GM23248 (cell line): Measurements from ENCODE around the gene RAB27A. TPM values are rescaled to one million over a fixed set of nuclear protein-coding genes. Genes with fewer than 3 reads are reported as not detected.

ENCODE experiments used
- DNase-seq: peaks from one replicate; pipeline ENCODE4 v3.0.0-alpha.2; 2015
- H2AFZ ChIP-seq: fragments of 200-600 bp; sonication (generic); 2 replicates; pipeline ENCODE4 v1.6.1; 2016; ENCODE audit warnings: antibody characterized with exemption
- H3F3A ChIP-seq: fragments of 200-600 bp; sonication (generic); 2 replicates; pipeline ENCODE4 v1.6.1; 2016; ENCODE audit warnings: mild to moderate bottlenecking, antibody characterized with exemption, mixed run types; ENCODE audit not compliant: insufficient read depth
- H3K27ac ChIP-seq: fragments of 200-600 bp; sonication (generic); 2 replicates; pipeline ENCODE4 v1.5.1; 2016; ENCODE audit warnings: mild to moderate bottlenecking
- H3K27me3 ChIP-seq: fragments of 200-600 bp; sonication (generic); replicated peaks from 2 replicates; pipeline ENCODE4 v1.6.1; 2016; ENCODE audit warnings: mild to moderate bottlenecking; ENCODE audit not compliant: insufficient read depth
- H3K36me3 ChIP-seq: fragments of 200-600 bp; sonication (generic); 2 replicates; pipeline ENCODE4 v1.6.1; 2016; ENCODE audit warnings: low read depth, mild to moderate bottlenecking
- H3K4me1 ChIP-seq: fragments of 200-600 bp; sonication (generic); 2 replicates; pipeline ENCODE4 v1.6.1; 2016; ENCODE audit warnings: mild to moderate bottlenecking; ENCODE audit not compliant: insufficient read depth
- H3K4me2 ChIP-seq: fragments of 200-600 bp; sonication (generic); one replicate; pipeline ENCODE4 v1.6.1; 2016; ENCODE audit warnings: mild to moderate bottlenecking; ENCODE audit not compliant: unreplicated experiment
- H3K4me3 ChIP-seq: fragments of 200-600 bp; sonication (generic); 2 replicates; pipeline ENCODE4 v1.5.1; 2016; ENCODE audit warnings: mild to moderate bottlenecking
- H3K79me2 ChIP-seq: fragments of 200-600 bp; sonication (generic); 2 replicates; pipeline ENCODE4 v1.6.1; 2016; ENCODE audit warnings: mild to moderate bottlenecking; ENCODE audit not compliant: insufficient read depth
- H3K9ac ChIP-seq: fragments of 200-600 bp; sonication (generic); 2 replicates; pipeline ENCODE4 v1.6.1; 2016; ENCODE audit warnings: mild to moderate bottlenecking
- H3K9me2 ChIP-seq: fragments of 200-600 bp; sonication (generic); 2 replicates; pipeline ENCODE4 v1.6.1; 2016; ENCODE audit warnings: mixed run types, mild to moderate bottlenecking, moderate library complexity; ENCODE audit not compliant: insufficient read depth
- H3K9me3 ChIP-seq: fragments of 200-600 bp; sonication (generic); one replicate; pipeline ENCODE4 v1.6.1; 2017; ENCODE audit warnings: low read depth
- H4K20me1 ChIP-seq: fragments of 200-600 bp; sonication (generic); 2 replicates; pipeline ENCODE4 v1.6.0; 2016; ENCODE audit not compliant: insufficient read depth
- EZH2 ChIP-seq: fragments of 200-600 bp; sonication (generic); IDR thresholded peaks from 2 replicates; pipeline ENCODE4 v1.6.1; 2018; ENCODE audit warnings: antibody characterized with exemption, mild to moderate bottlenecking; ENCODE audit not compliant: insufficient read depth, poor library complexity, severe bottlenecking
- EZH2phosphoT487 ChIP-seq: fragments of 200-600 bp; sonication (generic); IDR thresholded peaks from 2 replicates; pipeline ENCODE4 v1.6.1; 2018; ENCODE audit warnings: antibody characterized with exemption, moderate library complexity, mild to moderate bottlenecking, low read depth; ENCODE audit not compliant: insufficient read depth
- WGBS, 2 experiments: methylation state at CpG; one replicate each; pipeline ENCODE4 v1.1.6; 2015 to 2017; ENCODE audit warnings: low lambda C conversion rate in 2 of 2, low coverage in 1 of 2; ENCODE audit errors: missing lambda C conversion rate in 2 of 2; 5-methylcytosine and 5-hydroxymethylcytosine counted together
- in situ Hi-C: fragments of 300-500 bp; cut with MboI; formaldehyde crosslinking; loops from 2 replicates; pipeline ENCODE4 v1.15.0; 2020
- polyA plus RNA-seq: library from polyadenylated mRNA; unstranded; fragments of >200 nt; fragmentation: Nextera tagmentation; extraction: Ambion mirVana; gene quantifications from 2 replicates; pipeline ENCODE4 v1.2.1, GENCODE V29; 2016
- total RNA-seq: library from RNA; depleted of rRNA; stranded (reverse); fragments of >200 nt; shearing (Covaris generic); gene quantifications from 2 replicates; pipeline ENCODE4 v1.2.3, GENCODE V29; 2014

Gene RAB27A
- total and polyA plus RNA-seq, 2 experiments from 2014 or later = 9.0 to 9.5 TPM

- H3K9me3 ChIP-seq = no peaks in the 10 kb centered on the region
- in situ Hi-C loops = no loop called here
- 0 out of 2 replicates have a peak, but pooled peaks cover 10% of the 10 kb centered on the region for H3F3A ChIP-seq
- no peak overlapping the region for H3K4me3 ChIP-seq
- TF ChIP-seq EZH2 (no peak), EZH2phosphoT487 (no peak)
- no peak overlapping the region for H3K27ac ChIP-seq
- peaks cover 9% of the 10 kb centered on the region for H3K4me1 ChIP-seq
- WGBS, 2 experiments = 95 to 100% methylated on average over 1 of the region's 1 CpG
- no peaks in the 10 kb centered on the region for H3K79me2 ChIP-seq
- H3K36me3 ChIP-seq = no peaks in the 10 kb centered on the region
- H3K27me3 ChIP-seq = no peaks in the 10 kb centered on the region
- no peaks in the 10 kb centered on the region for H3K9me2 ChIP-seq
- no peak overlapping the region for H3K9ac ChIP-seq
- no peak for DNase-seq
- H4K20me1 ChIP-seq = no peaks in the 10 kb centered on the region
- H3K4me2 ChIP-seq = no peak overlapping the region
- H2AFZ ChIP-seq = no peak overlapping the region
These were observed 58.2 kb downstream of the RAB27A start for GRCh38 chr15:55231455-55231854.

- H3K9me2 ChIP-seq = no peaks in the 10 kb centered on the region
- no peak overlapping the region for H2AFZ ChIP-seq
- in situ Hi-C loops = no loop called here
- H3K4me2 ChIP-seq = no peak overlapping the region
- H3K79me2 ChIP-seq = no peaks in the 10 kb centered on the region
- no peak overlapping the region for H3K4me3 ChIP-seq
- H3K27ac ChIP-seq = no peak overlapping the region
- H3K4me1 ChIP-seq = peaks cover 9% of the 10 kb centered on the region
- H4K20me1 ChIP-seq = no peaks in the 10 kb centered on the region
- no peaks in the 10 kb centered on the region for H3K9me3 ChIP-seq
- no peak for TF ChIP-seq EZH2phosphoT487
- no peak for TF ChIP-seq EZH2
- no peaks in the 10 kb centered on the region for H3K27me3 ChIP-seq
- no peak overlapping the region for H3K9ac ChIP-seq
- 93 to 100% methylated on average over 1 of the region's 1 CpG for WGBS, 2 experiments
- DNase-seq = no peak
- no peaks in the 10 kb centered on the region for H3K36me3 ChIP-seq
- H3F3A ChIP-seq = 0 out of 2 replicates have a peak, but pooled peaks cover 10% of the 10 kb centered on the region
These were observed 58.7 kb downstream of the RAB27A start for GRCh38 chr15:55230953-55231352.

- in situ Hi-C loops = no loop called here
- Histone ChIP-seq H3K4me3 (no peak overlapping the region), H3K36me3 (0 out of 2 replicates have a peak, but pooled peaks cover 5% of the 10 kb centered on the region), H4K20me1 (no peaks in the 10 kb centered on the region), H3F3A (0 out of 2 replicates have a peak, but pooled peaks cover 10% of the 10 kb centered on the region), H3K9me3 (no peaks in the 10 kb centered on the region), H3K4me2 (peak overlapping the region; percentile 20), H3K27me3 (no peaks in the 10 kb centered on the region), H3K27ac (peak overlapping the region; percentile 11; the same call in 1 of the 2 replicates), H3K9me2 (no peaks in the 10 kb centered on the region), H3K79me2 (no peaks in the 10 kb centered on the region), H3K9ac (no peak overlapping the region), H2AFZ (no peak overlapping the region), H3K4me1 (peaks cover 9% of the 10 kb centered on the region)
- TF ChIP-seq EZH2phosphoT487 = no peak
- TF ChIP-seq EZH2 = no peak
- peak; percentile 42 for DNase-seq
- 66 to 71% methylated on average over 3 of the region's 3 CpGs for WGBS, 2 experiments
These were observed 59.5 kb downstream of the RAB27A start for GRCh38 chr15:55230051-55230670.

- Histone ChIP-seq H3K36me3 (0 out of 2 replicates have a peak, but pooled peaks cover 5% of the 10 kb centered on the region), H4K20me1 (no peaks in the 10 kb centered on the region), H3K9ac (no peak overlapping the region), H3K4me3 (no peak overlapping the region), H3K9me2 (no peaks in the 10 kb centered on the region), H3K27ac (no peak overlapping the region), H3F3A (peaks cover 18% of the 10 kb centered on the region; the same call in 1 of the 2 replicates), H3K4me1 (peaks cover 17% of the 10 kb centered on the region), H3K9me3 (no peaks in the 10 kb centered on the region), H2AFZ (no peak overlapping the region), H3K4me2 (no peak overlapping the region), H3K79me2 (no peaks in the 10 kb centered on the region), H3K27me3 (no peaks in the 10 kb centered on the region)
- 91 to 95% methylated on average over 2 of the region's 2 CpGs for WGBS, 2 experiments
- DNase-seq = peak; percentile 17
- in situ Hi-C loops = no loop called here
- TF ChIP-seq EZH2 (no peak), EZH2phosphoT487 (no peak)
These were observed 63.5 kb downstream of the RAB27A start for GRCh38 chr15:55226127-55226526.
